Liver (tissue), 3 donors: ENCODE results near the gene RHAG.

Experiments
- EGR1 ChIP-seq, 2 donors: IDR thresholded peaks; 2 replicates each; pipeline ENCODE4 v1.6.1; 2016 to 2018; ENCODE audit warnings: antibody characterized with exemption in 2 of 2, low read depth in 2 of 2
- FOXA2 ChIP-seq: IDR thresholded peaks from 2 replicates; pipeline ENCODE4 v1.6.1; 2016; ENCODE audit warnings: antibody characterized with exemption
- GABPA ChIP-seq, 2 donors: IDR thresholded peaks in 1 of 2; conservative IDR thresholded peaks in 1 of 2; 2 replicates each; pipeline ENCODE4 v1.6.1; 2016; ENCODE audit warnings: antibody characterized with exemption in 2 of 2, mild to moderate bottlenecking in 1 of 2, moderate library complexity in 1 of 2
- HNF4A ChIP-seq, 2 donors: conservative IDR thresholded peaks; 2 replicates each; pipeline ENCODE4 v1.6.1; 2016; ENCODE audit warnings: antibody characterized with exemption in 2 of 2, mild to moderate bottlenecking in 2 of 2
- JUND ChIP-seq, 2 donors: IDR thresholded peaks; 2 replicates each; pipeline ENCODE4 v1.6.1; 2016; ENCODE audit warnings: antibody characterized with exemption in 2 of 2
- RAD21 ChIP-seq, 2 donors: IDR thresholded peaks; 2 replicates each; pipeline ENCODE4 v1.6.1; 2016; ENCODE audit warnings: antibody characterized with exemption in 2 of 2, mild to moderate bottlenecking in 2 of 2
- REST ChIP-seq: IDR thresholded peaks from 2 replicates; pipeline ENCODE4 v1.6.1; 2016; ENCODE audit warnings: antibody characterized with exemption, mild to moderate bottlenecking
- SP1 ChIP-seq: IDR thresholded peaks from 2 replicates; pipeline ENCODE4 v1.6.1; 2018; ENCODE audit warnings: antibody characterized with exemption, mild to moderate bottlenecking
- TAF1 ChIP-seq: conservative IDR thresholded peaks from 2 replicates; pipeline ENCODE4 v1.6.1; 2016; ENCODE audit warnings: antibody characterized with exemption, mild to moderate bottlenecking
- TF ChIP-seq, protein P1 (sequence below): fragments of 150-350 bp; IDR thresholded peaks from 2 replicates; pipeline ENCODE4 v1.5.1; 2017; ENCODE audit warnings: improper control_type of control experiment, low read depth, low read length; ENCODE audit not compliant: missing input control
- donor health status: healthy.
- donor health status: healthy.

DNA sequence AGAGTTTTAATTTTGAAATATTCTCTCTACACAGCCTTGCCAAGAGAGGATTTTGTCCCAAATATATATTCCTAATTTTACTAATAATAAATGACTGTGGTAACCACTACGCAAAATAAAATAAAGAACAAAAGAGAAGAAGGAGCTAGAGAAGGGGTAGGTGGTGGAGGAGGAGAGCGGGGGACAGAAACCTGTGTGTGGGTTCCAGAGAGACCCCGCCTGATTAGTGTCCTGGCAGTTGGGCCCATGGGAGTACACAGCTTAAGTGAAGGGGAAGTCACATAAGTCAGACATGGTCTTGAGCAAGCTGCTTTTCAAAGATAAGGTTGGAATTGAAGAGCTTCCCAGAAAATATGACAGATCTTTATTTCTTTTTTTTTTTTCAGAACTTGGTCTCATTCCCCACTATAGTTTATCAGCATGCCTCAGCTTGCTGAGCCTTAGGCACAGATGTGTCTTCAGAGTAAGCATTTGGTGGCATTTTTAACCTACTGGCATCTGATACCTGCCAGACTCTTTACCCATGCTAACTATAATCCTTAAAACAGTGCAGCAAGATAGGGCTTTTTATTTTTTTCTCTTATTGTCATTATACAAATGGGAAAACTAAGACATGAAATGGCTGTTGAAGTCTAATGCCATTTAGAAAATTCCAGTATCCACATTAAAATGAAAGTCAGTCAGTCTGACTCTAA, 9.6 kb upstream of the RHAG start:
- TF ChIP-seq, protein P1, sequence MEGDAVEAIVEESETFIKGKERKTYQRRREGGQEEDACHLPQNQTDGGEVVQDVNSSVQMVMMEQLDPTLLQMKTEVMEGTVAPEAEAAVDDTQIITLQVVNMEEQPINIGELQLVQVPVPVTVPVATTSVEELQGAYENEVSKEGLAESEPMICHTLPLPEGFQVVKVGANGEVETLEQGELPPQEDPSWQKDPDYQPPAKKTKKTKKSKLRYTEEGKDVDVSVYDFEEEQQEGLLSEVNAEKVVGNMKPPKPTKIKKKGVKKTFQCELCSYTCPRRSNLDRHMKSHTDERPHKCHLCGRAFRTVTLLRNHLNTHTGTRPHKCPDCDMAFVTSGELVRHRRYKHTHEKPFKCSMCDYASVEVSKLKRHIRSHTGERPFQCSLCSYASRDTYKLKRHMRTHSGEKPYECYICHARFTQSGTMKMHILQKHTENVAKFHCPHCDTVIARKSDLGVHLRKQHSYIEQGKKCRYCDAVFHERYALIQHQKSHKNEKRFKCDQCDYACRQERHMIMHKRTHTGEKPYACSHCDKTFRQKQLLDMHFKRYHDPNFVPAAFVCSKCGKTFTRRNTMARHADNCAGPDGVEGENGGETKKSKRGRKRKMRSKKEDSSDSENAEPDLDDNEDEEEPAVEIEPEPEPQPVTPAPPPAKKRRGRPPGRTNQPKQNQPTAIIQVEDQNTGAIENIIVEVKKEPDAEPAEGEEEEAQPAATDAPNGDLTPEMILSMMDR = no peak
- TF ChIP-seq REST = no peak
- no peak for TF ChIP-seq TAF1
- TF ChIP-seq FOXA2 = no peak
- no peak for TF ChIP-seq HNF4A (conservative IDR thresholded peaks at IDR 0.05)
- no peak for TF ChIP-seq JUND (IDR thresholded peaks at IDR 0.05)
- no peak for TF ChIP-seq GABPA (IDR thresholded peaks at IDR 0.05 in 1 of 2, conservative IDR thresholded peaks at IDR 0.05 in 1 of 2)
- no peak for TF ChIP-seq EGR1 (IDR thresholded peaks at IDR 0.05; ENCODE audit: low read depth in 2 of 2)
- TF ChIP-seq SP1 = no peak
- no peak for TF ChIP-seq RAD21 (IDR thresholded peaks at IDR 0.05)
